ENCODE data around the gene MKNK1. TPM values are rescaled to one million over a fixed set of nuclear protein-coding genes. Genes with fewer than 3 reads are reported as not detected.

The MKNK1 gene
- total and polyA plus RNA-seq, 2 of the 8 experiments (the other 6 are each of a cell fraction or from before 2014, with no cell fraction given): 13.9 to 21.5 TPM

GRCh38 chr1:46594063-46594462, 10.0 kb downstream of the MKNK1 start:
- no peak overlapping the region for H2AFZ ChIP-seq (ENCODE audit: low read length)
- no peaks in the 10 kb centered on the region for H3K27me3 ChIP-seq (replicated peaks in 1 of 4; ENCODE audit: control insufficient read depth in 3 of 4, extremely low read depth in 1 of 4, insufficient read depth in 3 of 4, low read length in 3 of 4)
- H3K79me1 ChIP-seq (ENCODE audit: low read depth, low read length): no peaks in the 10 kb centered on the region; the same call in 1 of the 2 replicates
- H2BK5ac ChIP-seq (ENCODE audit: low read depth, low read length): no peak overlapping the region
- no peak overlapping the region for H4K5ac ChIP-seq (ENCODE audit: insufficient read length, low read depth, low read length)
- no peak overlapping the region for H3K27ac ChIP-seq (ENCODE audit: low read depth, low read length)
- DNase-seq (ENCODE audit: low read depth in 1 of 2, low spot score in 2 of 2): no peak
- ChIA-PET CTCF (ENCODE audit: partially characterized antibody) (no interaction called here), POLR2A (ENCODE audit: partially characterized antibody) (no interaction called here)
- H4K8ac ChIP-seq (ENCODE audit: extremely low read depth, insufficient read depth, low read length): no peak overlapping the region
- H4K91ac ChIP-seq (replicated peaks; ENCODE audit: insufficient read length, low read length): no peak overlapping the region
- H2AK5ac ChIP-seq (ENCODE audit: low read depth, low read length): no peak overlapping the region
- no peak overlapping the region for H3K14ac ChIP-seq (ENCODE audit: insufficient read length)
- no peak overlapping the region for H3K9ac ChIP-seq (replicated peaks in 1 of 4; ENCODE audit: extremely low read depth in 1 of 4, low read depth in 3 of 4, low read length in 3 of 4)
- H3K4me3 ChIP-seq (ENCODE audit: extremely low read depth in 1 of 4, insufficient read depth in 2 of 4, low read depth in 3 of 4, low read length in 4 of 4): no peak overlapping the region
- H3K18ac ChIP-seq (ENCODE audit: extremely low read depth, low read length): no peak overlapping the region
- no peak overlapping the region for H2BK15ac ChIP-seq (ENCODE audit: low read length)
- H2BK120ac ChIP-seq (replicated peaks; ENCODE audit: low read depth, low read length): no peak overlapping the region
- no peaks in the 10 kb centered on the region for H4K20me1 ChIP-seq (replicated peaks in 1 of 2; ENCODE audit: control insufficient read depth in 1 of 2, insufficient read depth in 2 of 2, low read length in 2 of 2)
- no peaks in the 10 kb centered on the region for H3K9me3 ChIP-seq (ENCODE audit: insufficient read depth in 2 of 2, low read depth in 1 of 2, low read length in 1 of 2)
- H2BK12ac ChIP-seq (ENCODE audit: low read depth, low read length): no peak overlapping the region
- no peaks in the 10 kb centered on the region for H3K23me2 ChIP-seq (ENCODE audit: low read depth, low read length)
- FAIRE-seq: no peak
- H3K23ac ChIP-seq (ENCODE audit: insufficient read length): no peak overlapping the region
- TF ChIP-seq SP4 (IDR thresholded peaks at IDR 0.05; ENCODE audit: low read length): no peak
- no peak for TF ChIP-seq CHD2 (IDR thresholded peaks at IDR 0.05; ENCODE audit: low read length)
- no peak for TF ChIP-seq SRF (IDR thresholded peaks at IDR 0.05; ENCODE audit: low read depth, low read length)
- TF ChIP-seq HDAC6 (IDR thresholded peaks at IDR 0.05; ENCODE audit: low read depth, low read length): no peak
- no peak for TF ChIP-seq SIRT6 (IDR thresholded peaks at IDR 0.05; ENCODE audit: low read length)
- no peak for TF ChIP-seq PHF8 (conservative IDR thresholded peaks at IDR 0.05; ENCODE audit: low read depth, low read length)
- TF ChIP-seq CTBP2 (IDR thresholded peaks at IDR 0.05; ENCODE audit: borderline replicate concordance, insufficient read depth, insufficient read length, low read length): no peak
- TF ChIP-seq BACH1 (IDR thresholded peaks at IDR 0.05; ENCODE audit: low read length): no peak
- no peak for TF ChIP-seq TCF12 (IDR thresholded peaks at IDR 0.05; ENCODE audit: low read depth, low read length)
- TF ChIP-seq NRF1 (IDR thresholded peaks at IDR 0.05; ENCODE audit: low read depth, low read length): no peak
- TF ChIP-seq CEBPB (IDR thresholded peaks at IDR 0.05; ENCODE audit: low read depth, low read length): no peak
- no peak for TF ChIP-seq CREB1 (IDR thresholded peaks at IDR 0.05)
- TF ChIP-seq EZH2 (IDR thresholded peaks at IDR 0.05; ENCODE audit: low read depth, low read length, severe bottlenecking): no peak
- TF ChIP-seq BRCA1 (IDR thresholded peaks at IDR 0.05; ENCODE audit: low read depth, low read length): no peak
- TF ChIP-seq CBX5 (IDR thresholded peaks at IDR 0.05; ENCODE audit: low read depth, low read length): no peak
- no peak for TF ChIP-seq FOSL1 (IDR thresholded peaks at IDR 0.05; ENCODE audit: insufficient read depth, low read depth, low read length)
- TF ChIP-seq BCL11A (IDR thresholded peaks at IDR 0.05; ENCODE audit: low read depth in 2 of 2, low read length in 2 of 2): no peak
- 90% methylated on average over 5 of the region's 5 CpGs; no CpG with 5 or more reads in 1 of the 2 experiments for WGBS, 2 experiments (ENCODE audit: extremely low coverage in 1 of 2, insufficient coverage in 1 of 2, insufficient read length in 1 of 2, insufficient replicate concordance in 2 of 2, low coverage in 1 of 2, low lambda C conversion rate in 2 of 2, missing lambda C conversion rate in 1 of 2)
- no peaks in the 10 kb centered on the region; a peak in 1 of 7 replicates for H3K4me1 ChIP-seq (replicated peaks in 1 of 4; ENCODE audit: control insufficient read depth in 3 of 4, insufficient read depth in 4 of 4, low read length in 3 of 4)
- no peak overlapping the region for H2BK20ac ChIP-seq (ENCODE audit: low read length)
- no peaks in the 10 kb centered on the region for H3K79me2 ChIP-seq (ENCODE audit: control insufficient read depth in 1 of 2, insufficient read depth in 2 of 2, low read length in 2 of 2)
- H3K4ac ChIP-seq (replicated peaks; ENCODE audit: insufficient read length, low read depth, low read length): no peak overlapping the region
- H3K36me3 ChIP-seq (ENCODE audit: control insufficient read depth in 2 of 4, insufficient read depth in 4 of 4, low read length in 3 of 4): no peaks in the 10 kb centered on the region; a peak in 2 of 8 replicates
- H3K56ac ChIP-seq (replicated peaks; ENCODE audit: insufficient read length, low read depth, low read length): no peak overlapping the region
- no peak overlapping the region for H3K4me2 ChIP-seq (ENCODE audit: insufficient read depth in 1 of 2, low read depth in 2 of 2, low read length in 2 of 2)

Data from H1 (cell line).